ENCODE data around the gene COPZ2.
A peak's percentile ranks its signal among the peaks of the same experiment; 100 is the strongest.
"Not testable (repeated sequence)": the region's sequence is repeated elsewhere in the genome, so short reads cannot be mapped to it uniquely, and the experiment has no call there.

Gene COPZ2

GRCh38 chr17:48003417-48004151 is 34.0 kb downstream of the COPZ2 start:
- DNase-seq, result peak; percentile 100

GRCh38 chr17:48002916-48003416 is 34.6 kb downstream of the COPZ2 start:
- DNase-seq, result peak; percentile 90 to 93

GRCh38 chr17:48002266-48002915 is 35.2 kb downstream of the COPZ2 start:
- peak; percentile 22 to 51 for DNase-seq

- not testable (repeated sequence) for DNase-seq
These were observed 35.9 kb downstream of the COPZ2 start for GRCh38 chr17:48001657-48002056.

GRCh38 chr17:48001197-48001596 is 36.4 kb downstream of the COPZ2 start:
- no peak for DNase-seq

- no peak for DNase-seq
These were observed 38.0 kb downstream of the COPZ2 start for GRCh38 chr17:47999582-47999981.

- DNase-seq, result peak; percentile 88 to 89
These were observed 39.6 kb downstream of the COPZ2 start for GRCh38 chr17:47998044-47998443.

- DNase-seq, result peak; percentile 40 to 49
These were observed 40.0 kb downstream of the COPZ2 start for GRCh38 chr17:47997586-47997985.

GRCh38 chr17:47996201-47996600 is 41.4 kb downstream of the COPZ2 start:
- peak; percentile 11 to 32 for DNase-seq

- peak; percentile 67 to 69 for DNase-seq
These were observed 42.2 kb downstream of the COPZ2 start for GRCh38 chr17:47995241-47995935.

- no peak for DNase-seq
These were observed 42.9 kb downstream of the COPZ2 start for GRCh38 chr17:47994724-47995123.

GRCh38 chr17:47993964-47994363 is 43.6 kb downstream of the COPZ2 start:
- peak in 1 of 2 experiments; percentile 60 for DNase-seq

- no peak for DNase-seq
These were observed 44.5 kb downstream of the COPZ2 start for GRCh38 chr17:47993031-47993564.

- DNase-seq, result no peak
These were observed 45.4 kb downstream of the COPZ2 start for GRCh38 chr17:47992216-47992615.

GRCh38 chr17:47990962-47991731 is 46.5 kb downstream of the COPZ2 start:
- peak; percentile 43 to 57 for DNase-seq

- no peak for DNase-seq
These were observed 47.9 kb downstream of the COPZ2 start for GRCh38 chr17:47989700-47990099.

GRCh38 chr17:47989159-47989558 is 48.4 kb downstream of the COPZ2 start:
- no peak for DNase-seq

GRCh38 chr17:47988445-47988844 is 49.2 kb downstream of the COPZ2 start:
- DNase-seq, result not testable (repeated sequence)

GRCh38 chr17:47987240-47987835 is 50.3 kb downstream of the COPZ2 start:
- peak; percentile 17 to 57 for DNase-seq

- no peak for DNase-seq
These were observed 51.1 kb downstream of the COPZ2 start for GRCh38 chr17:47986520-47986919.

GRCh38 chr17:47983492-47984223 is 53.9 kb downstream of the COPZ2 start:
- DNase-seq, result no peak
